ENCODE results near the gene C22orf23. TPM values are rescaled to one million over a fixed set of nuclear protein-coding genes. Genes with fewer than 3 reads are reported as not detected.

Gene C22orf23
- total RNA-seq, 3 donors from 2014 or later: not detected

DNA sequence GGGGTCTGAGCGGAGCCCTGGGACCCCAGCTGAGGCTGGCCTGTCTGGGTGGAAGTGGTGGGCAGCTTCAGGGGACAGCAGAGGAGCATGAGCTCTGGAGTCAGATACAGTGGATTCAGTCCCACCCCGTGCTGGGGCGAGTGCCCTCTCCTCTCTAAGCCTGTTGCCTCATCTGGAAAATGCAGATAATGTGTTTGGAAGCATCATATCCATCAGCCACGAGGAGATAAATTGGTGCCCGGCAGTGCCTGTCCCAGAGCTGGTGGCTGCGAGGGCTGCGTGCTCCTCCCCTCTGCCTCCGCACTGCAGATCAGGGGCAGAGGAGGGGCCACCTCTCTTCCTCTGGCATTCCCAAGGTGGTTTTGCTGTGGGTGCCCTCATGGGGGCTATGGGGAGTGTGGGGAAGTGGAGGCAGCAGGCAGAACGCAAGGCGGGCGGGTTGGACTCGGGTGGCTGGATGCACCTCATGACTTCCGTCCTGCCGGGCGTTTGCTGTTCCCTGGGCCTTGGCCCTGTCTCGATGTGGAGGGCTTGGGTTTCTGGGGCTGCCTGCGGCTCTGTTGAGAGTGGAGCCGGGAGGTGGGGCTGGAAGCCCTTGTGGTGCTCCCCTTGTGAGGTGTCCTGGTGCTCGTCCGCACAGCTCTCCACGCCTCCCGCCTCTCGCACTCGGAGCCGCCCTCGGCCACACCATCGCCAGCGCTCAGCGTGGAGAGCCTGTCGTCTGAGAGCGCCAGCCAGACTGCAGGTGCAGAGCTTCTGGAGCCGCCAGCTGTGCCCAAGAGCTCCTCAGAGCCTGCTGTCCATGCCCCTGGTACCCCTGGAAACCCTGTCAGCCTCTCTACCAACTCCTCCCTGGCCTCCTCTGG is 26.4 kb downstream of the C22orf23 start:
- TF ChIP-seq, protein P1, sequence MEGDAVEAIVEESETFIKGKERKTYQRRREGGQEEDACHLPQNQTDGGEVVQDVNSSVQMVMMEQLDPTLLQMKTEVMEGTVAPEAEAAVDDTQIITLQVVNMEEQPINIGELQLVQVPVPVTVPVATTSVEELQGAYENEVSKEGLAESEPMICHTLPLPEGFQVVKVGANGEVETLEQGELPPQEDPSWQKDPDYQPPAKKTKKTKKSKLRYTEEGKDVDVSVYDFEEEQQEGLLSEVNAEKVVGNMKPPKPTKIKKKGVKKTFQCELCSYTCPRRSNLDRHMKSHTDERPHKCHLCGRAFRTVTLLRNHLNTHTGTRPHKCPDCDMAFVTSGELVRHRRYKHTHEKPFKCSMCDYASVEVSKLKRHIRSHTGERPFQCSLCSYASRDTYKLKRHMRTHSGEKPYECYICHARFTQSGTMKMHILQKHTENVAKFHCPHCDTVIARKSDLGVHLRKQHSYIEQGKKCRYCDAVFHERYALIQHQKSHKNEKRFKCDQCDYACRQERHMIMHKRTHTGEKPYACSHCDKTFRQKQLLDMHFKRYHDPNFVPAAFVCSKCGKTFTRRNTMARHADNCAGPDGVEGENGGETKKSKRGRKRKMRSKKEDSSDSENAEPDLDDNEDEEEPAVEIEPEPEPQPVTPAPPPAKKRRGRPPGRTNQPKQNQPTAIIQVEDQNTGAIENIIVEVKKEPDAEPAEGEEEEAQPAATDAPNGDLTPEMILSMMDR (IDR thresholded peaks at IDR 0.05): no peak
- no peaks in the 10 kb centered on the region for H3K4me1 ChIP-seq (ENCODE audit: low read depth)
- DNase-seq (no peak), ATAC-seq (no peak)
- no peaks in the 10 kb centered on the region for H3K36me3 ChIP-seq (ENCODE audit: low read depth)
- intact Hi-C loops (cut with DNase I, micrococcal nuclease): no loop called here
- no peaks in the 10 kb centered on the region for H3K9me3 ChIP-seq
- H3K4me3 ChIP-seq: no peak overlapping the region

GRCh38 chr22:37926358-37926757 is 27.0 kb downstream of the C22orf23 start:
- DNase-seq: no peak
- no peak for ATAC-seq
- TF ChIP-seq, protein P1 (IDR thresholded peaks at IDR 0.05): no peak
- intact Hi-C loops (cut with DNase I, micrococcal nuclease): no loop called here
- Histone ChIP-seq H3K9me3 (no peaks in the 10 kb centered on the region), H3K36me3 (ENCODE audit: low read depth) (no peaks in the 10 kb centered on the region), H3K4me3 (no peak overlapping the region), H3K4me1 (ENCODE audit: low read depth) (no peaks in the 10 kb centered on the region)

GRCh38 chr22:37925767-37926166 is 27.6 kb downstream of the C22orf23 start:
- Histone ChIP-seq H3K4me3 (no peak overlapping the region), H3K4me1 (ENCODE audit: low read depth) (no peaks in the 10 kb centered on the region), H3K9me3 (no peaks in the 10 kb centered on the region), H3K36me3 (ENCODE audit: low read depth) (no peaks in the 10 kb centered on the region)
- intact Hi-C loops (cut with DNase I, micrococcal nuclease): no loop called here
- TF ChIP-seq, protein P1 (IDR thresholded peaks at IDR 0.05): no peak
- no peak for ATAC-seq
- no peak for DNase-seq

DNA sequence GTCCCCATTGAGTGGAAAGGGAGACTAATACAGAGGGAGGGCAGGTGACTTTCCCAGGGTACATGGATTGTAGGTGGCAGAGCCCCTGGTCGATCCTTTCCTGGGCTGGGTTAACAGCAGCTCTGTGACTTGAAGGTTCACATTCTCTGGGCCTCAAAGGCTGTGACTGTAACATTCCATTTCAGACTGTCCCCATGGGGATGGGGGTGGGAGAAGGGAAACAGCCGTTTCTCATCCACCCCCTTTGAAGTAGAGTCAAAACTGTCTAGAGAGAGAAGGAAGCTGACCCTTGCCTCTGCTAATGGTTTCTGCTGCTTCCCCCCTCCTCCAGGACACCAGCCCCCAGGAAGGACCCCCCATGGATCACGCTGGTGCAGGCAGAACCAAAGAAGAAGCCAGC is 28.1 kb downstream of the C22orf23 start:
- H3K36me3 ChIP-seq (ENCODE audit: low read depth): no peaks in the 10 kb centered on the region
- H3K4me1 ChIP-seq (ENCODE audit: low read depth): no peaks in the 10 kb centered on the region

GRCh38 chr22:37924386-37925065 is 28.9 kb downstream of the C22orf23 start:
- TF ChIP-seq, protein P1 (IDR thresholded peaks at IDR 0.05): no peak
- intact Hi-C loops (cut with DNase I, micrococcal nuclease): no loop called here
- ATAC-seq (no peak), DNase-seq (no peak)
- H3K9me3 ChIP-seq: no peaks in the 10 kb centered on the region
- no peaks in the 10 kb centered on the region for H3K4me1 ChIP-seq (ENCODE audit: low read depth)
- H3K4me3 ChIP-seq: no peak overlapping the region
- H3K36me3 ChIP-seq (ENCODE audit: low read depth): no peaks in the 10 kb centered on the region

More for the DNA sequence above, 28.1 kb downstream of the C22orf23 start:
- no peaks in the 10 kb centered on the region for H3K9me3 ChIP-seq
- TF ChIP-seq, protein P1 (IDR thresholded peaks at IDR 0.05): no peak
- ATAC-seq: no peak
- H3K4me3 ChIP-seq: no peak overlapping the region
- intact Hi-C loops (cut with DNase I, micrococcal nuclease): no loop called here
- no peak for DNase-seq
